NOMO-1 treated with dmso at 0.1 percent for 144 hours (cell line): ENCODE results near the gene TMEM54.

Source experiments
- DNase-seq: peaks from one replicate; lab custom pipeline; 2025; ENCODE audit not compliant: unreplicated experiment; lab: John Stamatoyannopoulos, UW

TMEM54 gene, protein sequence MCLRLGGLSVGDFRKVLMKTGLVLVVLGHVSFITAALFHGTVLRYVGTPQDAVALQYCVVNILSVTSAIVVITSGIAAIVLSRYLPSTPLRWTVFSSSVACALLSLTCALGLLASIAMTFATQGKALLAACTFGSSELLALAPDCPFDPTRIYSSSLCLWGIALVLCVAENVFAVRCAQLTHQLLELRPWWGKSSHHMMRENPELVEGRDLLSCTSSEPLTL

DNA sequence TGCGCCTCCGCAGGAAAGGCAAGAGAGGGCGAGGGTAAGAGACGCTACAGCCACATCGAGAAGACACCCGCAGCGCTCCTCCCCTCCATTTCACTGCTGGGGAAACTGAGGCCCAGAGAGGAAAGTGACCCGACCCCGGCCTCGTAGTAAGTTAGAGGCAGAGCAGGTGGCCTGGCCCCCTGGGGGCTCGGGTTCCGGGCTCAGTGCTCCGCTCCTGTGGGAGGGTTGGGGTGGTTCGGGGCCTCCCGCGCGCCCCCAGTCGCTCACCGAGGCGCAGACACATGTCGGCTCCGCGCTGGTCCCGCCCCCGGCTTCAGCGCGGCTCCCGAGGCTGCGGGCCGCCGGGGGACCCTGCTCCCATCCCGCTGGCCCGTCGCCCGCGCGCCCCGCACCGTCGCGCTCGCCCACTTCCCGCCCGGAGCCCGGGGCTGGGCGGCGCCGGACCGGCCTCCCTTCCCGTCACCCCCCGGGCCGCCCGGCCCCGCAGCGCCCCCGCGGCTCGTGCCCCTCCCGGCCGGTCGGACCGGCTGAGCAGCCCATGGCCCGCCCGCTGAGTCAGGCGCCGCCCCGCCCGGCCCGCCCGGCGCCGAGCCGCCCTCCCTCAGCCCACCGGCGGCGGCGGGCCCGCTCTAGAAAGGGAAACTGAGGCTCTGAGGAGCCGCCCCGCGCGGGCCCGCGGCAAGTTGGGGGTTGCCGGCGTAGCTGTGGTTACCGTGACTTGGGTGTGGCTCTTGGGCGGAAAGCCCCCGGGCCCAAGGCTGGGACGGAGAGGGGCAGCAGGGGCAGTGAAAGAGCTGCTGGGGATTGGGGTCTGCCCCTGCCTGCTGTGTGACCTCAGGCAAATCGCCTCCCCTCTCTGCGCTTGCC lies at the start of gene TMEM54:
Gene TMEM54 (minus strand): TSS at position 434 of the 867 bp plus-strand sequence. CDS start 151 bp downstream, at position 283.
- no peak for DNase-seq

DNA sequence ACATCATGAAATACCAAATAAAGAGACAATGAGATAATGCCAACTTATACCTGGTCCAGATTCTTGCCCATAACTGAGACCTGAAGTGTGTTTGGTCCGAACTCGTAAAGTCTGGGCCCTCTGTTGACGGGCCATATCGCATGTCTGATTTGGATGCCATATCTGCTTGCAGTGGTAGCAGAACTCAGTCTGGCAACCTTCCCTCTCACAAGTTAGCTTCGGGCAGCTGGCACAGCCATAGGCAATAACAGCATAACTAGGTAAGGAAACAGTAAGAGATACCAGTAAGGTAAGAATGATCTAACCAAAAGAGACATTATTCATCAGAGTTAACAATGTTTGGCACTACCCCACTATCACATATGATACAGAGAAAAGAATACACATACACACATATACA lies 48.3 kb upstream of the TMEM54 start:
- DNase-seq, result no peak

DNA sequence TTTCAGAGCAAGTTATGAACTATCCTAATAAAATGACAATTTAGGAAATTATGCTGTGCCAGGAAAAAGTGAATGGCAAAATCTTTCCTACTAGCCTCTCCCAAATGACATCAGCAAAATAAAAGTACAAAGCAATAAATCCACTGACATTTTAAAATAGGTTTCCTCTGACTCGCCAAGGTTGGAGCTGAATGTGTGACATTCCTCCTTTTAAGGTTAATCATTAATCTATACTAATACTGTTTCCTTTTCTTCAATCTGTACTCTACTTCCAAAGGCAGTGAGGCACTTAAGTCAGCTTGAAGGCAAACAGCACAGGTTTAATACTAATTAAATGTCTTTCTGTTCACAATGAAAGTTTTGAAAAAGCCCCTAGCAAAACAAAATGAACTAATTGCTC lies 47.7 kb upstream of the TMEM54 start:
- DNase-seq, result no peak

DNA sequence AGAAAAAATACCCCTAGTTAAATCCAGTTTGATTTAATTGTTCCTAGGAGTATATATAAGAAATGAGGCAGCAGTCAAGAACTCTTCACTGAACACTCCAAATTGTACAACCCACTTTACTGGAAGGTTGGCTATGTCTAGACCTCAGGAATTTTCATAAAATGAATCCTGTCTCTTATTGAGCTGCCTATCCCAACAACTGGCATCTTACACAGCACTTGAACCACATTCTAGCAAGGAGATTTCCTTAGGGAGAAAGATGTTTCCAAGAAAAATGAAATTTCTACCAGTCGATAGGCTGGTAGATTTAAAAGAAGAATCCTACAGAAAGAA lies 47.2 kb upstream of the TMEM54 start:
- no peak for DNase-seq

DNA sequence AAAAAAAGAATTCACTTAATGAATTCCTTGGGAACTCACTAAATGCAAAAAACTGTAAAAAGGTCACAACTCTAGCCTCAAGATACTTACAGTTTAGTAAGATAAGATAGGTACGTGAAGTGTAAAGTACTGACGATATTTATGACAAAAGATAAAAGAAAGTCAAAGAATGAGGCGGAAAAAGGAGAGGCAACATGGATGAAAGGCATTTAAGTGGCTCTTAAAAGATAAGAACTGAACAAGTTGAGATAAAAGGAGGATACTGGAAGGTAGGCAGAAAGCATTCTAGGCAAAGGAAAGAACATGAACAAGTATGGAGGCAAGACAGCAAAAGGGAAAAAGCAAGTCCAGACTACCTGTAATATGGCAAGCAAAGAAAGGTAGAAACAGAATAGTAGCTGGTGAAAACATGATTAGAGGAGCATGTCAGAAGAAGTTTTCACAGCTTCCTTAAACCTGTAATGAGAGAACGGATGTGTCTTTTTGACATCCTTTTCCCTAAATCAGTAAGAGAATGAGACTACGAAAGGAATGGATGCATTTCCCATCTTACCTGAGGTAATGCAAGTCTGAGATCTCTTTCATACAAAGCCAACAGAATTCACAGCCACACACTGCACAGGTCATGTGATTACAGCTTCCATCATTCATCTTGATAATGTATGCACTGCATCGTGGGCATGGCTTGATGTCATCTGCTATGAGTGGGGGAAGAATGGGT lies 46.6 kb upstream of the TMEM54 start:
- DNase-seq, result no peak

- no peak for DNase-seq
Observed at GRCh38 chr1:32946413-32946812, 45.2 kb upstream of the TMEM54 start.

- no peak for DNase-seq
Observed at GRCh38 chr1:32944180-32944579, 43.0 kb upstream of the TMEM54 start.

- DNase-seq, result peak; percentile 48
Observed at GRCh38 chr1:32939655-32940371, 38.6 kb upstream of the TMEM54 start.

DNA sequence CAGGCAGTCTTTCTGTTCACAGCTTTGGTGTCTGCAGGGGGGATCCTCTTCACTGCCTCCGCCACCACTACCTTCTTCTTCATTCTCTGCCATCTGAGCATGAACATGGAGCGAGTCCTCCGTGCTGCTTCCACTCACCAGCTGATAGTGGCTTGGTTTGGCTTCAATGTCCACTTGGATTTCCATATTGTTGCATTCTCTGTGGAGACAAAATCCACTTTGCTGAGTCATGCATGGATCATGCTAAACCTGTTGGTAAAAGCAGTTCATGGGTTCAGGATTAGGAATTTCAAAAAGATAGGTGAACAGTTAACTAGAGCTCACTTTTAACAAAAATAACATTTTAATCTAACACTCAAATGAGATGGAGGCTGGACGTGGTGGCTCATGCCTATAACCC lies 35.9 kb upstream of the TMEM54 start:
- DNase-seq, result no peak

GRCh38 chr1:32934535-32934934 lies 33.3 kb upstream of the TMEM54 start:
- DNase-seq, result no peak

DNA sequence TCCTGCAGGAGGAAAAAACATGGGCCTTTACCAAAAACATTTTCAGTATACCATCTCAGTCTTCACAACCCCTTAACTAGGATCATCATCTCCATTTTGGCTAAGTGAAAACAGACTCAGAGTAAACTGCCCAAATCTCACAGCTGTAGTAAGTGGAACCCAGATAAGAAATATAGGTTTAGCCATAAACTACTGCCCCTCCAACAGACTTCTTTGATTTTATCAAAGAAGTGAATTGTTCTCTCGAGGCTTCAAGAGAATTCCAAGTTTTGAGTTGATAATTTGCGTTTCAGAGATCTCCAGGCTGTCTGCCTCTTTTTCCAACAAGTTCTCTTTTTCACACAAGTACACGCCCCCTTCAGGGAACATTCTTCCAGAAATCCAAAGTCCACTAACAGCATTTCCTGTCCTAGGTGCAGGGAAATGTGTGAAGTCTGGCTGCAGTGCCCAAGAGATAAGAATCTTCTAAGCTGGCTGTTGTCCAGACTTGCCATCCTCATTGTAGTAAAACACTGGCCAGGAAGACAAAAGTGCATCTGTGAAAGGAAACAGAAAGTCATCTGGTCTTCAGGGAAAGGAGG lies 32.6 kb upstream of the TMEM54 start:
- DNase-seq, result no peak

DNA sequence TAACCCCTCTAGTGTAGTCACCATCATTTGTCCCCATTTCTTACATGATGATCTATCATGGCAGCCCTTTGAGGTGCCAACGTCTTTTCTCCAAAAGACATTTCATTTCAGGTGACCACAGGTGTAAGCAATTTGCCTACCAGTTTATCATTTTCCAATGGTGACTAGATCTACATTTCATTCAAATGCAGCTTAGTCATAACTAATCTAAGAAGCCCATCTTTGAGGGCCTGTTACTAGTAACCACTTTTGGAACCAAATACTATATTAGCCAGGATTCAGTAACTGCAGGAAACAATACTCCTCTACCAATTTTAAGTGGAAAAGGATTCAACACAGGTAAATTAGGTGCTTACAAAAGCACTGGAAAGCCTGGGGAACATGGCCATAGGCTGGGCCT lies 30.6 kb upstream of the TMEM54 start:
- DNase-seq, result no peak

- DNase-seq, result no peak
Observed at GRCh38 chr1:32929366-32929765, 28.2 kb upstream of the TMEM54 start.

DNA sequence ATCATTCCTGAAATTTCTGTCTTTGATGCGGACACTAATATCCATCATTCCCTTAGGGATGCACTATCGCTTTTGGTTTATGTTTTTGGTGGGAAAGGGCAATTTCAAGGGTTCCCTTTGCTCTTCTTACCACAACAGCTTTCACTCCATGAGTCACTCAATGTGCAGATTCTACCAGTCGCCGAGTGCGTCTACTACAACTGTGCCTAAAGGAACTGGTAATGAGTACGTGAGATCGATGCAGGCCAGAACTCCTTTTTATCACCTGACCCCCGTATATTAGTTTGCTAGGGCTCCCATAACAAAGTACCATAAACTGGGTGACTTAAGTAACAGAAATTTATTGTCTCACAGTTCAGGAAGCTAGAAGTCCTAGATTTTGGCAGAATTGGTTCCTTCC lies 27.5 kb upstream of the TMEM54 start:
- no peak for DNase-seq

GRCh38 chr1:32928285-32928684 lies 27.1 kb upstream of the TMEM54 start:
- DNase-seq, result no peak

- no peak for DNase-seq
Observed at GRCh38 chr1:32927441-32927840, 26.3 kb upstream of the TMEM54 start.

- no peak for DNase-seq
Observed at GRCh38 chr1:32926562-32926961, 25.4 kb upstream of the TMEM54 start.

GRCh38 chr1:32925403-32926162 lies 24.4 kb upstream of the TMEM54 start:
- no peak for DNase-seq

- DNase-seq, result no peak
Observed at GRCh38 chr1:32924881-32925344, 23.7 kb upstream of the TMEM54 start.

- DNase-seq, result no peak
Observed at GRCh38 chr1:32920833-32921232, 19.6 kb upstream of the TMEM54 start.
